GM18870 (cell line): ENCODE data around the gene FAM107B.
"Not testable (repeated sequence)": the region's sequence is repeated elsewhere in the genome, so short reads cannot be mapped to it uniquely, and the experiment has no call there.

Experiments
- ATAC-seq: cut with Tn5 transposase; IDR thresholded peaks from one replicate; pipeline ENCODE4 v1.9.1; 2021; ENCODE audit warnings: moderate library complexity; ENCODE audit not compliant: unreplicated experiment

The FAM107B gene

GRCh38 chr10:14737808-14738545 is 36.7 kb downstream of the FAM107B start:
- ATAC-seq = no peak

GRCh38 chr10:14736600-14737081 is 38.1 kb downstream of the FAM107B start:
- no peak for ATAC-seq

DNA sequence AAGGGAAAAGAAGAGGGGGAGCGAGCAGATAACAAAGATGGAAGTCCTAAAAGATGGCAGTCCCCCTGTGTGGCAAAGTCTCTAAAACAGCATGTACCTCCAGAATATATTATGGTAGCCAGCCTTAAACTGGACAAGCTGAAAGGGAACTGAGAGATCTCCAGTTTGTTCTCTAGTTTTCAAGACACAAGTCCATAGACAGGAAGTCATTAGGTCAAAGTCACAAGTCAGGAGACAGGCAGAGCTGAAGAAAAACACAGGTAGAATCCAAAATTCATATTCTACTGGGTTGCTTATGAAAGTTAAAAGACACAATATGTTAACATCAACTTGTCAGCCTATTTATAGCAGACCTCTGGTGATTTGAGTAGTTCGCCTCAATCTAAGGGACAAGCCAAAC is 38.7 kb downstream of the FAM107B start:
- ATAC-seq = no peak

- ATAC-seq = no peak
Observed at GRCh38 chr10:14731875-14732512, 42.7 kb downstream of the FAM107B start.

- ATAC-seq = no peak
Observed at GRCh38 chr10:14728346-14728745, 46.4 kb downstream of the FAM107B start.

GRCh38 chr10:14727924-14728323 is 46.8 kb downstream of the FAM107B start:
- ATAC-seq = no peak

- no peak for ATAC-seq
Observed at GRCh38 chr10:14727465-14727864, 47.2 kb downstream of the FAM107B start.

- ATAC-seq = no peak
Observed at GRCh38 chr10:14724931-14725330, 49.8 kb downstream of the FAM107B start.

GRCh38 chr10:14723052-14723689 is 51.5 kb downstream of the FAM107B start:
- ATAC-seq = no peak

DNA sequence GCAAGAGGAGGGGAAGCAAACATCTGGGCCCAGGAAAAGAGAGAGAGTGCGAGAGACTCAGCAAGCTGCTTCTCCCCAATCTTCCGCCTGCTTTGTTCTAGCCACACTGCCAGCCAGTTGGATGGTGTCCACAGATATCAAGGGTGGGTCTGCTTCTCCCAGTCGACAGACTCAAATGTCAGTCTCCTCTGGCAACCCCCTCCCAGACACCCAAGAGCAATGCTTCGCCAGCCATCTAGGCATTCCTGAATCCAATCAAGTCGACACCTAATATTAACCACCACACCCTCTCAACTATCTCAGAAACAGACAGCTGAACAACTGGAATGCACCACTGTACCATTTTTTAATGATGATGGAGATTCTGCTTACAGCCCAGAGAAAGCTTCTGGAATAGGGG is 57.1 kb downstream of the FAM107B start:
- ATAC-seq = no peak

- no peak for ATAC-seq
Observed at GRCh38 chr10:14712991-14713424, 61.7 kb downstream of the FAM107B start.

DNA sequence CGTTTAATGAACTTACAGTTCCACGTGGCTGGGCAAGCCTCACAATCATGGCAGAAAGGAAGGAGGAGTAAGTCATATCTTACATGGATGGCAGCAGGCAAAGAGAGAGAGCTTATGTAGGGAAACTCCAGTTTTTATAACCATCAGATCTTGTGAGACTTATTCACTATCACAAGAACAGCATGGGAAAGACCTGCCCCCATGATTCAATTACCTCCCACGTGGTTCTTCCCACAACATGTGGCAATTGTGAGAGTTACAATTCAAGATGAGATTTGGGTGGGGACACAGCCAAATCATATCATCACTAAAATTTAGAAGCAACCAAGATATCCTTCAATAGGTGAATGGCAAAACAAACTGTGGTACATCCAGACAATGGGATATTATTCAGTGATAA is 65.4 kb downstream of the FAM107B start:
- not testable (repeated sequence) for ATAC-seq

DNA sequence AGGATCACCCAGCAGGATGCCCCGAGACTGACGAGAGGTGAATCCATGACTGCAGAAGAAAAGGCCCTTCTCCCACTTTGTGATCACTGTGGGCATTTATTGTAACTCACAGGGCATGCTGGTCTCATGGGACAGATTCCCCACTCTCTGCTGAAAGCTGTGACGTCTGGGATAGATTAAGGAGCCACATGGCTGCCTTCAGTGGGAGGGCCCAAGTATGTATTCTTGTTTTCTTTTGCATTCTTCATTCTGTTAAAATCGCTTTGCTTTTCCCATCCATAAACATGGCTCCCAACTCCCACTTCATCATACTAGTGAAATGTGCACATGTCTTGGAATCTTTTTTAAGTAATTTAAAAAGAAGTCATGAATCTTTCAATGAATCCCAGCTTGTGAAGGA is 67.2 kb downstream of the FAM107B start:
- no peak for ATAC-seq

DNA sequence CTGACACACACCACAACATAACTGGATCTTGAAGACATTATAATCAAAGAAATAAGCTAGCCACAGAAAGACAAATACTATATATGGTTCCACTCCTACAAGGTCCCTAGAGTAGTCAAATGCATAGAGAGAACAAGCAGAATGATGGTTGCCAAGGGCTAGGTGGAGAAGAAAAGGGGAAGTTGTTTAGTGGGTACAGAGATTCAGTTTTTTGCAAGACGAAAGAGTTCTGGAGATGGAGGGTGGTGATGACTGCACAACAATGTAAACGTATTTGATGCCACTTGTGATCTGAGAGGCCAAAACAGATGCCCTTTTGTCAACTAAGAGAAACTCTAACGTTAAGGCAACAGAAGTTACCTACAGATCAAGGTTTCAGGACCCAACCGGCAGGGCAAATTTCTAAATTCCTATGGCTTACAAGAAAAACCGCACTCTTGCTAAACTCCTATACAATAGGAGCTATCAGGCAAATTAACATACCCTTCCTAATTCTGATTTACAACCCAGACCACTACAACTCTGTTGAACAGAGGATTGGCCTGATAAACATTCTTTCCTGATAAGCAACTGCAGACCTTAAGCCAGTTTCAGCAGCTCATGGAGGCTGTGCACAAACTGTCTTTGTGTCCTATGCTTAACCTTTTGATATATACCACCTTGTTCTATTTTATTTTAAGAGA is 69.0 kb downstream of the FAM107B start:
- no peak for ATAC-seq

GRCh38 chr10:14703631-14704001 is 71.1 kb downstream of the FAM107B start:
- ATAC-seq = no peak

DNA sequence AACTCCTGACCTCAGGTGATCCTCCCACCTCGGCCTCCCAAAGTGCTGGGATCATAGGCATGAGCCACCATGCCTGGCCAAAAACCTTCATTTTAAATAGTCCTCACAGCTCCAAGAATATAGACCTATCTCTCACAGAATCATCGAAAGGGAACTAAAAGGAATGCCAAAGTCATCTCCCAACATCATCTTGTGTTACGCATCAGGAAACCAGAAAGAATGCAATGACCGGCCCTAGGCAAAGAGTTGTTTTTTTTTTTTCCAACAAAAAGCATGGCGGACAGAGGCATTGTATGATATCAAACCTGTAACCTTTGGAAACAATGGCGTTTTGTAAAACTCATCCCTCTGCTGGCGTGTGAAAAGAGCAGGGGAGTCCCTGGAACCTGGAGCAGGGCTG is 73.2 kb downstream of the FAM107B start:
- no peak for ATAC-seq

DNA sequence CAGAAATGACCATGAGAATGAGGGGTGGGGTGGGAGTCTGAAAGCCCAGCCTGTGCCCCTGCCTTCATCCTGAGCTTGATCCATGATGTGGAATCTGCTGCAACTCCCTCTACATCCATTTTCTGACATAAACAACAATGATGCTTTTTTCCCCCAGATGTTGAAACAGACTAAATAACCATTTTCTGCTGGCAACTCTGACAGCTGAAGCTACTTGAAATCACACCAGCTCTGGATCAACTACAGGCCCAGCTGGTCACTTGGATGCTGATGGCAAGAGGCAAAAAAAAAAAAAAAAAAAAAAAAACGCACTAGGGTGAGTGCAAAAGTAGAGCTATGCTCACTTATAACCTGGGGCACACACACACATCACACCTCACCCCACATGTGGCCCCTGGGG is 74.2 kb downstream of the FAM107B start:
- no peak for ATAC-seq

DNA sequence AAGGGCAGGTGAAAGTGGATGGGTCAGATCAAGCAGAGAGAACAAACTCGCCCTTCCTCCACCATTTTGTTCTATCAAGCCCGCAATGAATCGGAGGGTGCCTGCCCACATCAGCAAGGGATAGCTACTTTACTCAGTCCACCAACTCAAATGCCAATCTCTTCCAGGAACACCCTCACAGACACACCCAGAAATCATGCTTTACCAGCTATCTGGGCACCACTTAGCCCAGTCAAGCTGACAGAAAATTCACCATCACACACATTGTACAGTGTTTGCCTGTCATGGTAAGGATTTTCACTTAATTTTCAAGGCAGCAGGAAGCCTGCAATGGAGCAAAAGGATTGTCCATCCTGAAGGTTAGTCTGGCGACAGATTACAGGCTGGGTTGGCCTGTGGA is 75.2 kb downstream of the FAM107B start:
- ATAC-seq = no peak

DNA sequence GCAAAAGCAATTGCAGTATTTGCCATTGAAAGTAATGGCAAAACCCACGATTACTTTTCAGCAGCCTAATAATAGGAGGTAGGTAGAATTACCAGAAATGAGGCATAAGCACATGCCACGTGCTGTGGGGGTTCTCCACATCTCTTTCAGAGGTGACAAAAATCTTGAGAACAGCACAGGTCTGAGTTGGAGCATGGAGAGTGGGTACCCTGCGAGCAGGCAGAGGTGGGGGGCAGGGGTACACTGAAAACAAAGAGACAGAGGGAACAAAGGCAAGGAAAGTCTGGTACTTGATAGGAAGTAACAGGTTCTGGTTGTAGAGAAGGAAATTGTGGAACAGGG is 75.9 kb downstream of the FAM107B start:
- ATAC-seq = no peak

- no peak for ATAC-seq
Observed at GRCh38 chr10:14698111-14698828, 76.4 kb downstream of the FAM107B start.

DNA sequence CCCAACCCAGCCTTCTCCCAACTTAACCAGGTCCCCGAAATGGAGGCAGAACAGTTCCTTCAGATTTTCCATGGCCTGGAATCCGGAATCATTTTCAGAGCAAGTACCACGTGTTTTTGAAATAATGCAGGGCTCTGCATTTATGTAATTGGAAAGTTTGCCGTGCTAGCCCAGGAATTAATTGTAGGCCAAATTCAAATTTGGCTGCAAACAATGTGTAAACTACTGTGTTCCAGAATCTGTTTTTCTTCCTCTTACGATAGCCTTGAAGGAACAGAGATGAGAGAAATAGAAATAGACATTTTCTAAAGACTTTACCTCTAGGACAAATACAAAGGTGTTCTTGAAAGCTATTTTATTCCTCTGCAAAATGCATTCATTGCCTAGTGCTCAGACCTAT is 77.4 kb downstream of the FAM107B start:
- no peak for ATAC-seq
